KOPT-K1 (cell line): ENCODE data around the gene RPS6KA5.
"Not testable (repeated sequence)": the region's sequence is repeated elsewhere in the genome, so short reads cannot be mapped to it uniquely, and the experiment has no call there.

Experiments
- H3K27ac ChIP-seq: fragments of 200-600 bp; sonication (generic); 2 replicates; pipeline ENCODE4 v1.5.1; 2016; ENCODE audit warnings: antibody characterized with exemption, mild to moderate bottlenecking, low read depth, low read length; ENCODE audit not compliant: poor library complexity, severe bottlenecking
- H3K36me3 ChIP-seq: fragments of 200-600 bp; sonication (generic); 2 replicates; pipeline ENCODE4 v1.5.1; 2017; ENCODE audit warnings: antibody characterized with exemption, mild to moderate bottlenecking, low read length, moderate library complexity; ENCODE audit not compliant: insufficient read depth
- H3K9me3 ChIP-seq: fragments of 200-600 bp; sonication (generic); 2 replicates; pipeline ENCODE4 v1.5.1; 2017; ENCODE audit warnings: antibody characterized with exemption, low read length, mild to moderate bottlenecking; ENCODE audit not compliant: insufficient read depth, poor library complexity, severe bottlenecking

RPS6KA5 gene

GRCh38 chr14:90965765-90966164, 94.7 kb downstream of the RPS6KA5 start:
- Histone ChIP-seq H3K9me3 (no peaks in the 10 kb centered on the region), H3K27ac (no peak overlapping the region), H3K36me3 (no peaks in the 10 kb centered on the region)

- Histone ChIP-seq H3K27ac (no peak overlapping the region), H3K9me3 (no peaks in the 10 kb centered on the region), H3K36me3 (no peaks in the 10 kb centered on the region)
These were observed 97.1 kb downstream of the RPS6KA5 start for GRCh38 chr14:90963343-90963742.

GRCh38 chr14:90962505-90963109, 97.8 kb downstream of the RPS6KA5 start:
- H3K36me3 ChIP-seq = no peaks in the 10 kb centered on the region

GRCh38 chr14:90960818-90961217, 99.6 kb downstream of the RPS6KA5 start:
- Histone ChIP-seq H3K9me3 (peaks cover 19% of the 10 kb centered on the region), H3K27ac (no peak overlapping the region), H3K36me3 (no peaks in the 10 kb centered on the region)

More at GRCh38 chr14:90962505-90963109, 97.8 kb downstream of the RPS6KA5 start:
- H3K27ac ChIP-seq = no peak overlapping the region
- peaks cover 2% of the 10 kb centered on the region for H3K9me3 ChIP-seq

GRCh38 chr14:90959344-90959743, 101.1 kb downstream of the RPS6KA5 start:
- H3K27ac ChIP-seq = no peak overlapping the region
- peaks cover 32% of the 10 kb centered on the region for H3K9me3 ChIP-seq
- no peaks in the 10 kb centered on the region for H3K36me3 ChIP-seq

- peaks cover 50% of the 10 kb centered on the region for H3K9me3 ChIP-seq
- H3K27ac ChIP-seq = no peak overlapping the region
- no peaks in the 10 kb centered on the region for H3K36me3 ChIP-seq
These were observed 104.2 kb downstream of the RPS6KA5 start for GRCh38 chr14:90956273-90956672.

GRCh38 chr14:90953643-90954042, 106.8 kb downstream of the RPS6KA5 start:
- H3K9me3 ChIP-seq = peaks cover 50% of the 10 kb centered on the region
- not testable (repeated sequence) for H3K36me3 ChIP-seq, H3K27ac ChIP-seq

GRCh38 chr14:90943367-90943766, 117.1 kb downstream of the RPS6KA5 start:
- H3K9me3 ChIP-seq = peaks cover 24% of the 10 kb centered on the region
- no peak overlapping the region for H3K27ac ChIP-seq
- H3K36me3 ChIP-seq = peaks cover 4% of the 10 kb centered on the region; the same call in 1 of the 2 replicates

- Histone ChIP-seq H3K36me3 (peaks cover 4% of the 10 kb centered on the region; the same call in 1 of the 2 replicates), H3K9me3 (peaks cover 32% of the 10 kb centered on the region), H3K27ac (no peak overlapping the region)
These were observed 117.9 kb downstream of the RPS6KA5 start for GRCh38 chr14:90942511-90942910.

- peaks cover 32% of the 10 kb centered on the region for H3K9me3 ChIP-seq
- H3K36me3 ChIP-seq = peaks cover 4% of the 10 kb centered on the region; the same call in 1 of the 2 replicates
- H3K27ac ChIP-seq = no peak overlapping the region
These were observed 118.7 kb downstream of the RPS6KA5 start for GRCh38 chr14:90941706-90942105.

- Histone ChIP-seq H3K36me3 (peaks cover 4% of the 10 kb centered on the region; the same call in 1 of the 2 replicates), H3K9me3 (peaks cover 32% of the 10 kb centered on the region), H3K27ac (no peak overlapping the region)
These were observed 120.0 kb downstream of the RPS6KA5 start for GRCh38 chr14:90940318-90940962.

GRCh38 chr14:90939252-90939795, 121.1 kb downstream of the RPS6KA5 start:
- H3K27ac ChIP-seq, H3K36me3 ChIP-seq: not testable (repeated sequence)
- peaks cover 32% of the 10 kb centered on the region for H3K9me3 ChIP-seq

GRCh38 chr14:90938615-90939014, 121.8 kb downstream of the RPS6KA5 start:
- Histone ChIP-seq H3K36me3 (peaks cover 4% of the 10 kb centered on the region; the same call in 1 of the 2 replicates), H3K27ac (no peak overlapping the region), H3K9me3 (peaks cover 32% of the 10 kb centered on the region)

- Histone ChIP-seq H3K27ac (no peak overlapping the region), H3K36me3 (peaks cover 4% of the 10 kb centered on the region; the same call in 1 of the 2 replicates), H3K9me3 (peaks cover 32% of the 10 kb centered on the region)
These were observed 123.5 kb downstream of the RPS6KA5 start for GRCh38 chr14:90936757-90937440.

GRCh38 chr14:90924621-90925340, 135.7 kb downstream of the RPS6KA5 start:
- Histone ChIP-seq H3K9me3 (no peaks in the 10 kb centered on the region), H3K27ac (no peak overlapping the region), H3K36me3 (no peaks in the 10 kb centered on the region)
